GM21381 (cell line): ENCODE results near the gene ALX1.
A peak's percentile ranks its signal among the peaks of the same experiment; 100 is the strongest.

Source experiments
- ATAC-seq: cut with Tn5 transposase; IDR thresholded peaks from one replicate; pipeline ENCODE4 v1.9.1; 2021; ENCODE audit warnings: mild to moderate bottlenecking, moderate library complexity; ENCODE audit not compliant: unreplicated experiment

Gene ALX1

GRCh38 chr12:85280165-85280983 lies at the start of gene ALX1:
ALX1 (plus strand) TSS chr12:85280220; CDS start chr12:85280262, 42 bp downstream.
- ATAC-seq = peak; percentile 75

- ATAC-seq = no peak
Observed at GRCh38 chr12:85237327-85237726, 42.7 kb upstream of the ALX1 start.

GRCh38 chr12:85244561-85244960 lies 35.5 kb upstream of the ALX1 start:
- no peak for ATAC-seq

- ATAC-seq = no peak
Observed at GRCh38 chr12:85253853-85254252, 26.2 kb upstream of the ALX1 start.

GRCh38 chr12:85257671-85258070 lies 22.3 kb upstream of the ALX1 start:
- no peak for ATAC-seq

- ATAC-seq = no peak
Observed at GRCh38 chr12:85260447-85260846, 19.6 kb upstream of the ALX1 start.

GRCh38 chr12:85260896-85261295 lies 19.1 kb upstream of the ALX1 start:
- no peak for ATAC-seq

- ATAC-seq = no peak
Observed at GRCh38 chr12:85266356-85266755, 13.7 kb upstream of the ALX1 start.

GRCh38 chr12:85273381-85274314 lies 6.4 kb upstream of the ALX1 start:
- ATAC-seq = peak; percentile 73

- ATAC-seq = no peak
Observed at GRCh38 chr12:85274315-85274651, 5.7 kb upstream of the ALX1 start.

GRCh38 chr12:85275374-85275773 lies 4.6 kb upstream of the ALX1 start:
- ATAC-seq = no peak

- no peak for ATAC-seq
Observed at GRCh38 chr12:85277191-85277590, 2.8 kb upstream of the ALX1 start.

- no peak for ATAC-seq
Observed at GRCh38 chr12:85277900-85278597, 2.0 kb upstream of the ALX1 start.

GRCh38 chr12:85278598-85279448 lies 1.2 kb upstream of the ALX1 start:
- no peak for ATAC-seq

GRCh38 chr12:85279449-85280164 lies 413 bp upstream of the ALX1 start:
- ATAC-seq = no peak

GRCh38 chr12:85280984-85281630 lies 1.1 kb downstream of the ALX1 start:
- no peak for ATAC-seq

GRCh38 chr12:85281636-85282312 lies 1.8 kb downstream of the ALX1 start:
- ATAC-seq = no peak

GRCh38 chr12:85283560-85283959 lies 3.5 kb downstream of the ALX1 start:
- no peak for ATAC-seq

- no peak for ATAC-seq
Observed at GRCh38 chr12:85296362-85296761, 16.3 kb downstream of the ALX1 start.
